ENCODE measurements around the gene MOGAT3. TPM values are rescaled to one million over a fixed set of nuclear protein-coding genes. Genes with fewer than 3 reads are reported as not detected.
A peak's percentile ranks its signal among the peaks of the same experiment; 100 is the strongest.

Gene MOGAT3
- total RNA-seq, 1 experiment from 2014 or later, result 0.81 TPM

DNA sequence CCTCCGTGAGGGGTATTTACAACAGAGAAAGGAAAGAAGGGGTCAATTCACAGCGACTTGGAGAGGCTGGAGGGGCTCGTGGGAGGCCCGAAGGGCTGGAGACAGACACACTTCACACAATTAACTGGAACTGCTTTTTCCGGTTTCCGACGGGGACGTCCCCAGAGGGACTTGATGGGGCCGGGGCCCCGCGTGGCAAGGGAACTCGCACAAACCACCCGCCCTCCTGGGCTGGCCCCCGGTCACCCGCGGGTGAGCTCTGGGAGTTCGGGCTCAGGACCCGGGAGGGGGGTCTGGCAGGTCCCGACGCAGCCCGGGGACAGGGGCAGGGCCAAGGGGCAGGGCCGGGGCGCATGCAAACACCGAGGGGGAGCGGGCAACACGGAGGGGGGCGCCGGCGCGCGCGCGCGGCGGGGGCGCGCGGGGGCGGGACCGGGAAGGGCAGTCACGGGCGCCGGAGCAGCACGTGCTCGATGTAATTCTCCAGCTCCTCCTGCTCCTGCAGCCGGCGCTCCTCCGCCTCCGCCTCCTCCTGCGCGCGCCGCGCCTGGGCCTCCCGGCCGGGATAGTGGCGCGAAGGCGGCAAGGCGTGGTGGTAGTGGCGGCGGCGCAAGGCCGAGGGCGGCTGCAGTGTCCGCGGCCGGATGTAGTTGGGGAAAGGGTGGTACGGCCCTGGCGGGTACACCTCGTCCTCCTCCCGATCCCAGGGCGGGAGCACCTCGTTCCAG, 38.1 kb downstream of the MOGAT3 start (continued):
- TF ChIP-seq FOXP1 (CRISPR knock-in tag; IDR thresholded peaks at IDR 0.05; ENCODE audit: borderline replicate concordance) (peak; percentile 93), ZBTB21 (CRISPR knock-in tag; IDR thresholded peaks at IDR 0.05; ENCODE audit: borderline replicate concordance) (no peak), ZBTB43 (CRISPR knock-in tag; IDR thresholded peaks at IDR 0.05) (0 out of 2 replicates have a peak, but pooled peaks have one; percentile 51), ZNF317 (CRISPR knock-in tag; IDR thresholded peaks at IDR 0.05; ENCODE audit: borderline replicate concordance, low read depth) (no peak), E2F4 (CRISPR knock-in tag; IDR thresholded peaks at IDR 0.05; ENCODE audit: borderline replicate concordance, low read depth) (0 out of 2 replicates have a peak, but pooled peaks have one; percentile 29), FOXK1 (CRISPR knock-in tag; IDR thresholded peaks at IDR 0.05) (peak; percentile 58; the same call in 1 of the 2 replicates), JUN (CRISPR knock-in tag; IDR thresholded peaks at IDR 0.05) (0 out of 2 replicates have a peak, but pooled peaks have one; percentile 35), EMX1 (CRISPR knock-in tag; IDR thresholded peaks at IDR 0.05) (no peak), ATF1 (CRISPR knock-in tag; IDR thresholded peaks at IDR 0.05) (no peak), ZNF263 (CRISPR knock-in tag; IDR thresholded peaks at IDR 0.05; ENCODE audit: low read depth) (peak; percentile 91), ZNF423 (CRISPR knock-in tag; IDR thresholded peaks at IDR 0.05) (no peak), PRRX2 (CRISPR knock-in tag; IDR thresholded peaks at IDR 0.05) (no peak), FOXJ3 (CRISPR knock-in tag; IDR thresholded peaks at IDR 0.05; ENCODE audit: borderline replicate concordance) (no peak), NFYB (CRISPR knock-in tag; conservative IDR thresholded peaks at IDR 0.05; ENCODE audit: low read depth) (0 out of 2 replicates have a peak, but pooled peaks have one; percentile 14)
- TF ChIP-seq, protein P1, sequence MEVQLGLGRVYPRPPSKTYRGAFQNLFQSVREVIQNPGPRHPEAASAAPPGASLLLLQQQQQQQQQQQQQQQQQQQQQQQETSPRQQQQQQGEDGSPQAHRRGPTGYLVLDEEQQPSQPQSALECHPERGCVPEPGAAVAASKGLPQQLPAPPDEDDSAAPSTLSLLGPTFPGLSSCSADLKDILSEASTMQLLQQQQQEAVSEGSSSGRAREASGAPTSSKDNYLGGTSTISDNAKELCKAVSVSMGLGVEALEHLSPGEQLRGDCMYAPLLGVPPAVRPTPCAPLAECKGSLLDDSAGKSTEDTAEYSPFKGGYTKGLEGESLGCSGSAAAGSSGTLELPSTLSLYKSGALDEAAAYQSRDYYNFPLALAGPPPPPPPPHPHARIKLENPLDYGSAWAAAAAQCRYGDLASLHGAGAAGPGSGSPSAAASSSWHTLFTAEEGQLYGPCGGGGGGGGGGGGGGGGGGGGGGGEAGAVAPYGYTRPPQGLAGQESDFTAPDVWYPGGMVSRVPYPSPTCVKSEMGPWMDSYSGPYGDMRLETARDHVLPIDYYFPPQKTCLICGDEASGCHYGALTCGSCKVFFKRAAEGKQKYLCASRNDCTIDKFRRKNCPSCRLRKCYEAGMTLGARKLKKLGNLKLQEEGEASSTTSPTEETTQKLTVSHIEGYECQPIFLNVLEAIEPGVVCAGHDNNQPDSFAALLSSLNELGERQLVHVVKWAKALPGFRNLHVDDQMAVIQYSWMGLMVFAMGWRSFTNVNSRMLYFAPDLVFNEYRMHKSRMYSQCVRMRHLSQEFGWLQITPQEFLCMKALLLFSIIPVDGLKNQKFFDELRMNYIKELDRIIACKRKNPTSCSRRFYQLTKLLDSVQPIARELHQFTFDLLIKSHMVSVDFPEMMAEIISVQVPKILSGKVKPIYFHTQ (CRISPR knock-in tag; IDR thresholded peaks at IDR 0.05), result no peak
- TF ChIP-seq, protein P2, sequence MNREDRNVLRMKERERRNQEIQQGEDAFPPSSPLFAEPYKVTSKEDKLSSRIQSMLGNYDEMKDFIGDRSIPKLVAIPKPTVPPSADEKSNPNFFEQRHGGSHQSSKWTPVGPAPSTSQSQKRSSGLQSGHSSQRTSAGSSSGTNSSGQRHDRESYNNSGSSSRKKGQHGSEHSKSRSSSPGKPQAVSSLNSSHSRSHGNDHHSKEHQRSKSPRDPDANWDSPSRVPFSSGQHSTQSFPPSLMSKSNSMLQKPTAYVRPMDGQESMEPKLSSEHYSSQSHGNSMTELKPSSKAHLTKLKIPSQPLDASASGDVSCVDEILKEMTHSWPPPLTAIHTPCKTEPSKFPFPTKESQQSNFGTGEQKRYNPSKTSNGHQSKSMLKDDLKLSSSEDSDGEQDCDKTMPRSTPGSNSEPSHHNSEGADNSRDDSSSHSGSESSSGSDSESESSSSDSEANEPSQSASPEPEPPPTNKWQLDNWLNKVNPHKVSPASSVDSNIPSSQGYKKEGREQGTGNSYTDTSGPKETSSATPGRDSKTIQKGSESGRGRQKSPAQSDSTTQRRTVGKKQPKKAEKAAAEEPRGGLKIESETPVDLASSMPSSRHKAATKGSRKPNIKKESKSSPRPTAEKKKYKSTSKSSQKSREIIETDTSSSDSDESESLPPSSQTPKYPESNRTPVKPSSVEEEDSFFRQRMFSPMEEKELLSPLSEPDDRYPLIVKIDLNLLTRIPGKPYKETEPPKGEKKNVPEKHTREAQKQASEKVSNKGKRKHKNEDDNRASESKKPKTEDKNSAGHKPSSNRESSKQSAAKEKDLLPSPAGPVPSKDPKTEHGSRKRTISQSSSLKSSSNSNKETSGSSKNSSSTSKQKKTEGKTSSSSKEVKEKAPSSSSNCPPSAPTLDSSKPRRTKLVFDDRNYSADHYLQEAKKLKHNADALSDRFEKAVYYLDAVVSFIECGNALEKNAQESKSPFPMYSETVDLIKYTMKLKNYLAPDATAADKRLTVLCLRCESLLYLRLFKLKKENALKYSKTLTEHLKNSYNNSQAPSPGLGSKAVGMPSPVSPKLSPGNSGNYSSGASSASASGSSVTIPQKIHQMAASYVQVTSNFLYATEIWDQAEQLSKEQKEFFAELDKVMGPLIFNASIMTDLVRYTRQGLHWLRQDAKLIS (CRISPR knock-in tag; IDR thresholded peaks at IDR 0.05; ENCODE audit: borderline replicate concordance), result no peak
- TF ChIP-seq, protein P3, sequence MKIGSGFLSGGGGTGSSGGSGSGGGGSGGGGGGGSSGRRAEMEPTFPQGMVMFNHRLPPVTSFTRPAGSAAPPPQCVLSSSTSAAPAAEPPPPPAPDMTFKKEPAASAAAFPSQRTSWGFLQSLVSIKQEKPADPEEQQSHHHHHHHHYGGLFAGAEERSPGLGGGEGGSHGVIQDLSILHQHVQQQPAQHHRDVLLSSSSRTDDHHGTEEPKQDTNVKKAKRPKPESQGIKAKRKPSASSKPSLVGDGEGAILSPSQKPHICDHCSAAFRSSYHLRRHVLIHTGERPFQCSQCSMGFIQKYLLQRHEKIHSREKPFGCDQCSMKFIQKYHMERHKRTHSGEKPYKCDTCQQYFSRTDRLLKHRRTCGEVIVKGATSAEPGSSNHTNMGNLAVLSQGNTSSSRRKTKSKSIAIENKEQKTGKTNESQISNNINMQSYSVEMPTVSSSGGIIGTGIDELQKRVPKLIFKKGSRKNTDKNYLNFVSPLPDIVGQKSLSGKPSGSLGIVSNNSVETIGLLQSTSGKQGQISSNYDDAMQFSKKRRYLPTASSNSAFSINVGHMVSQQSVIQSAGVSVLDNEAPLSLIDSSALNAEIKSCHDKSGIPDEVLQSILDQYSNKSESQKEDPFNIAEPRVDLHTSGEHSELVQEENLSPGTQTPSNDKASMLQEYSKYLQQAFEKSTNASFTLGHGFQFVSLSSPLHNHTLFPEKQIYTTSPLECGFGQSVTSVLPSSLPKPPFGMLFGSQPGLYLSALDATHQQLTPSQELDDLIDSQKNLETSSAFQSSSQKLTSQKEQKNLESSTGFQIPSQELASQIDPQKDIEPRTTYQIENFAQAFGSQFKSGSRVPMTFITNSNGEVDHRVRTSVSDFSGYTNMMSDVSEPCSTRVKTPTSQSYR (CRISPR knock-in tag; IDR thresholded peaks at IDR 0.05), result no peak
